DND-41 (cell line): Measurements from ENCODE around the gene NPAS1.

ENCODE experiments used
- EZH2 ChIP-seq: IDR thresholded peaks from 3 replicates; pipeline ENCODE4 v1.6.1; 2012; ENCODE audit warnings: borderline replicate concordance, low read depth, mild to moderate bottlenecking, moderate library complexity, low read length, inconsistent platforms; ENCODE audit not compliant: severe bottlenecking
- TF ChIP-seq, protein P1 (sequence below): IDR thresholded peaks from 2 replicates; pipeline ENCODE4 v1.5.1; 2012; ENCODE audit warnings: borderline replicate concordance, low read length, moderate library complexity, mild to moderate bottlenecking; ENCODE audit not compliant: poor library complexity, severe bottlenecking; ENCODE audit errors: extremely low read depth

DNA sequence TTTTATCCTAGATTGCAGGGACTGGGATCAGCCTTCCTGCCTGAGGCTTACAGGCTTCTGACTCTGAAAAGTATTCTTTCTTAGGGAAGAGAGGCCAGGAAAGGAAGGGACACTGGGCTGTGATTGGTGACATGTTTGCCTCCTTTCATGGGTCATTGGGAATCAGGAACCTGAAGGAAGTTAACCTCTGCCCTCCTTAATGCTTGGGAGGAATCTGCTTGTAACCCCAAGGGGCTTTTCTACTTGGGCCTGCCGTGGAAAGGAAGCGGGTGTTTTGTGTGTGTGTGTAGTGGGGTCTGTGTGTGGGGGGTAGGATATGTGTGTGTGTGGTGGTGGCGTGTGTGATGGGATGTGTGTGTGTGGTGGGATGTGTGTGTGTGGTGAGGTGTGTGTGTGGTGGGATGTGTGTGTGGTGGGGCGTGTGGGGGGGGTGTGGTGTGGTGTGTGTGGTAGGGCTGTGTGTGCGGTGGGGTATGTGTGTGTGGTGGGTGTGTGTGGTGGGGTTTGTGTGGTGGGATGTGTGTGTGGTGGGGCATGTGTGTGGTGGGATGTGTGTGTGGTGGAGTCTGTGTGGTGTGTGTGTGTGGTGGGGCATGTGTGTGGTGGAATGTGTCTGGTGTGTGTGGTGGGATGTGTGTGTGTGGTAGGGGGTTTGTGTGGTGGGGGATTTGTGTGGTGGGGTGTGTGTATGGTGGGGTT is 41.3 kb upstream of the NPAS1 start:
- TF ChIP-seq EZH2, result no peak
- TF ChIP-seq, protein P1, sequence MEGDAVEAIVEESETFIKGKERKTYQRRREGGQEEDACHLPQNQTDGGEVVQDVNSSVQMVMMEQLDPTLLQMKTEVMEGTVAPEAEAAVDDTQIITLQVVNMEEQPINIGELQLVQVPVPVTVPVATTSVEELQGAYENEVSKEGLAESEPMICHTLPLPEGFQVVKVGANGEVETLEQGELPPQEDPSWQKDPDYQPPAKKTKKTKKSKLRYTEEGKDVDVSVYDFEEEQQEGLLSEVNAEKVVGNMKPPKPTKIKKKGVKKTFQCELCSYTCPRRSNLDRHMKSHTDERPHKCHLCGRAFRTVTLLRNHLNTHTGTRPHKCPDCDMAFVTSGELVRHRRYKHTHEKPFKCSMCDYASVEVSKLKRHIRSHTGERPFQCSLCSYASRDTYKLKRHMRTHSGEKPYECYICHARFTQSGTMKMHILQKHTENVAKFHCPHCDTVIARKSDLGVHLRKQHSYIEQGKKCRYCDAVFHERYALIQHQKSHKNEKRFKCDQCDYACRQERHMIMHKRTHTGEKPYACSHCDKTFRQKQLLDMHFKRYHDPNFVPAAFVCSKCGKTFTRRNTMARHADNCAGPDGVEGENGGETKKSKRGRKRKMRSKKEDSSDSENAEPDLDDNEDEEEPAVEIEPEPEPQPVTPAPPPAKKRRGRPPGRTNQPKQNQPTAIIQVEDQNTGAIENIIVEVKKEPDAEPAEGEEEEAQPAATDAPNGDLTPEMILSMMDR, result no peak
